Activated CD8-positive, alpha-beta memory T cell treated with anti-CD3 and anti-CD28 coated beads for 1 hour (primary cell): ENCODE results near the gene CYTH3.
"Not testable (repeated sequence)": the region's sequence is repeated elsewhere in the genome, so short reads cannot be mapped to it uniquely, and the experiment has no call there.

Experiments used
- DNase-seq, 2 donors: peaks; one replicate each; pipeline ENCODE4 v3.0.0-alpha.2; 2020; ENCODE audit warnings: low read depth in 1 of 2; ENCODE audit errors: extremely low read depth in 1 of 2

CYTH3 gene

DNA sequence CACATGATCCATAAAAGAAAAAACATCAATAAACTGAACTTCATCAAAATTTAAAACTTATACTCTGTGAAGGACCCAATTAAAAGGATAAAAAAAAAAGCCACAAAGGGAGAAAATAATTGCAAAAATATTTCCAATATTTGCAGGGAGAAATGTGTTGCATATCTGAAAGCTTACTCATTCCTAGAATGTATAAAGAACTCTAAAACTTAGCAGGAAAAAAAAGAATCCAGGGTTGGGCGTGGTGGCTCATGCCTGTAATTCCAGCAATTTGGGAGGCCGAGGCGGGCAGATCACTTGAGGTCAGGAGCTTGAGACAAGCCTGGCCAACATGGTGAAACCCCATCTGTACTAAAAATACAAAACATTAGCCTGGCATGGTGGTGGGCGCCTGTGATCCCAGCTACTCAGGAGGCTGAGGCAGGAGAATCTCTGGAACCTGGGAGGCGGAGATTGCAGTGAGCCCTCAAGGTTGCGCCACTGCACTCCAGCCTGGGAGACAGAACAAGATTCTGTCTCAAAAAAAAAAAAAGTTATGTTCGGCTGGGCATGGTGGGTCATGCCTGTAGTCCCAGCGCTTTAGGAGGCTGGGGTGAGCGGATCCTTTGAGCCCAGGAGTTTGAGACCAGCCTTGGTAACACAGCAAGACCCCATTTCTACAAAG is 11.1 kb upstream of the CYTH3 start:
- DNase-seq, result not testable (repeated sequence)

DNA sequence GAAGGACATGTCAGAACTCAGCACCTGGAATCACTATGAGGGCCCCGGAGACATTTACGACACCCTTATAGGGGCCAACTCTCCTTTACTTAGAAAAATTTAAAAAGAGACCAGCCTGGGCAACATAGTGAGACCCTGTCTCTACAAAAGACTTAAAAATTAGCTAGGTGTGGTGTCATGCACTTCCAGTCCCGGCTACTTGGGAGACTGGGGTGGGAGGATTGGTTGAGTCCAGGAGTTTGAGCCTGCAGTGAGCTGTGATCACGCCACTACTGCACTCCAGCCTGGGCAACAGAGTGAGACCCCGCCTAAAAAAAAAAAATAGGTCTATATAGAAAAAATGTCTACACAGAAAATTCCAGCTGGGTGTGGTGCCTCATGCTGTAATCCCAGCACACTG is 7.5 kb upstream of the CYTH3 start:
- DNase-seq, result no peak

DNA sequence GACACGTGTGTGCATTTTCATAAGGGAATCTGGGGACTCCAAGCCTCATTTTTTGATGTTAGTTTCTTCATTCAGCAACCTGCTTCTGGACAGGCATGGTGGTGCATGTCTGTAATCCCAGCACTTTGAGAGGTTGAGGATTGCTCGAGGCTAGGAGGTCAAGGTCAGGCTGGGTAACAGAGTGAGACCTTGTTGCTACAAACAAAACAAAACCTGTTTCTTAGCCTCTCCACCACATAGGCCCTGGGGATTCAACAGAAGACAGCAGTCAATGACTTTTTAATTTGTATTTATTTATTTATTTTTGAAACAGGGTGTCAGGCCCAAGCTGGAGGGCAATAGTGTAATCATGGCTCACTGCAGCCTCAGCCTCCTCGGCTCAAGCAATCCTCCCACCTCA is 6.9 kb upstream of the CYTH3 start:
- DNase-seq, result no peak

DNA sequence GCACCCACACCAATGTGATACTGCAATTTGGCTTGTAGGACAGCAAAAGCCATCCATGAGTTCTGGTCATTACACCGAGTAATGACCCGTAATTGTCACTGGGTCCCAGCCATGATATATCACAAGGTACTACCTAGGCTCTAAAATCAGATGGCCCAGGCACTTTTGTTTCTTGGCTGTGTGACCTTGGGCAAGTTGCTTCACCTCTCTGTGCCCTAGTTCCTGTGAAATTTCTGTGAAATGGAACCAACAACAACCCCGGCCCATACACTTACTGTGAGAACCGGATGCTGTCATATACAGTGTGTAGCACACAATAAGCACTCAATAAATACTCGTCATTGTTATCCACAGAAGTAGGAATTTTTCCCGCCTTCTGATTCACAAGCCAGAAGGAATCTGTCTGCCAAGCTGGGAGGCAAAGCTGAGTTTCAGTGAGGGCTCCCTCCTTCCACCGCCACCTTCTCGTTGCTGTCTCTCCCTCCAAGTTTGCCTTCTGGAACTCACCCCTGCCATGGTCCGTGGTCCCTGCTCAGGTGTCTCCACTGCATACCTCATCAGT is 6.4 kb upstream of the CYTH3 start:
- no peak for DNase-seq

DNA sequence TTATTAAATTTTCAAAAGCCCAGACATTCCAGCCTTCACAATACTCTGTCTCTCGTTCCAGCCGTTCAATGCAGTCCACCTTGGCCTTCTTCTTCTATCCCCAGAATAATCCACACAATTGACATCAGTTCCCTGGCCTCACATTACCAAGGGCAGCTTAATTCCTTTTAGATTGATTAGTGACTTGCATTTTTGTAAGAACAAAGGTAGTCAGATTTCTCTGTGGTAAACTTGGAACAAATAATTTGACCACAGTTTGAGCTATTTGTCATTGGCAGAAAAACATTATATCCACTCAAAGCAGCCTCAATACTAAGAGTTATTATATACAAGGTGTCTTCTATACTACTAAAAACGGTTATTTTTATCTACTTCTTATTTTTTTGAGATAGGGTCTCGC is 5.1 kb upstream of the CYTH3 start:
- DNase-seq, result no peak

DNA sequence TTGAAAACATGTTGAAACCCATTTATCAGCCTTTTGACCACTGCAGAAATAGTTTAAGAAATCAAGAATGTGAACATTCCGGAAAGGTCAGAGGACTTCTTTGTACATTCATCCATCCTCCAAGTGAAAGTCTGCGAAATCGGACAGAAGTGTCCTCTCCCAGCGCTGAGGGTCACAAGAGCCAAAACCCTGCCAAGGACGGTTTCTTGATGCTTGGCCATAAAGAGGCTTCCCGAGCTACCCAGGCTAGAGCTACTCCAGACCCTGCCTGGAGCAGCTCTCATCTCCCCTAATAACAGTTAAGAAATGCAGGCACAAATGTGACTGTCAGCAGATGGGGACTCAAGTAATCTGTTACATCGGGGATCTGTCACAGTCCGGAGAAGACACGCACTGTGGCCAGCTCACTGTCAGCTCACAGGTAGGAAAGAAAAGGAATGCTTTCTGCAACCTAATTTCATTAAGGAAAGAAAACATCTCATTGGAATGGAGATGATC is 4.5 kb upstream of the CYTH3 start:
- DNase-seq, result no peak

DNA sequence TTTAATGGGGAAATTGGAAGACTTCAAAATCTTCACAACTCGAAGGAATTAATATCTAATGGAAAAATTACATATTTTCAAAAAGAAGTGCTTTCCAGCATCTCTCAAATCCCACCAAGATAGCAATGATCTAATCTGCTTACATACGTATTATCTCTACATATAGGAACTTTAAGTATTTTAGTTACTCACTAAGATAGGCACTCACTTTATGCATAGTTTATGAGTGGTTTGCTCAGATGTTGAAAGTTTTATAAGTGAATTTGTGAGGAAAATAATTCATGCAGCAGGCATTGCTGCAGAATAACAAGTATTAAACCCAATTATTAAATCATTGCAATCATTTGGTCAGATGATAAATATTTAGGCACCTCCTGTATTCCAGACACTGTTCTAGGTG is 2.3 kb upstream of the CYTH3 start:
- no peak for DNase-seq

DNA sequence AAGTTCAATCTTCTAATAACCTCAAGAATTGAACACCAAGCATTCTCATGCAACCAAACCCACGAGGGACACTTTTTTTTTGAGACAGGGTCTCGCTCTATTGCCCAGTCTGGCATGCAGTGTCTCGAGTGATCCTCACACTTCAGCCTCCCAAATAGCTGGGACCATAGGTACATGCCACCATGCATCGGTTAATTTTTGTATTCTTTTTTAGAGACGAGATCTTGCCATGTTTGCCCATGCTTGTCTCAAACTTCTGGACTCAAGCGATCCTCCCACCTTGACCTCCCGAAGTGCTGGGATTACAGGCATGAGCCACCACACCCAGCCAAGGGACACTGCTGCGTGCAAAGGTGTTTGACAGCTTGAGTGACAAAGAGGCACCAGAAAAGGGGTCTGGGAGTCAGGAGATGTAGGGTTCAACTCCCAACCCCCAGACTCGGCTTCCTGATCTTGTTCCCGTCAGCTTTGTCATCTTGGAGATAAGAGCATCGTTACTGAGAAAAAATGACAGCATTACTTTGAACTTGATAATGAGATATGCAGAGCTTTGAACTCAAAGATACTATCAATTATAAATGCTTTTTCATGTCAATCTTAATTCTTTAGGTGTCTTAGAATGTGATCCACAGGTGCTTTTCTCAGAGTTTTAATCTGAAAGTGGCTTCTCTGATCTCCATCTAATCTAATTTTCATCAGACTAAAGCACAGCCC is 1.6 kb upstream of the CYTH3 start:
- DNase-seq, result no peak

DNA sequence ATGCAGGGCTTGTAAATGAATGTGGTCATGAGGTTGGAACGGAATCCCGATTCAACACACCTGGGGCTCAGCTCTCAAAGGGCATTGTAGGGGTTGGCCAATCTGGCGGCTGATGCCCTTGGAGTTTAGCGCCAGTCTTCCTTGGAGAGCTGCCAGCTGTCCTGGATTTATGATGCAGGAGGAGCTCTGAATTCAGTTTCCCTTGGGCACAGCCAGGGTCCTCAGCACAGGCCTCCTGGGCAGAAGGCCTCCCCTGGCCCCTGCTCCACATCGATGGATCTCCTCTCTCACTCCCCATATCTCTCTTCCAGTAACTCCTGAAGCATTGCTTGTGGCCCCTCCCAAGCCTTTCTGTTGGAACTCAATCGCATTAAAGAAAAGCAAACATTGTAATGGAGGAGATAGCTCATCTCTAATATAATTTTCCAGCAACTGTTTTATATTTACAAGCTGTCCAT is 985 bp upstream of the CYTH3 start:
- no peak for DNase-seq

DNA sequence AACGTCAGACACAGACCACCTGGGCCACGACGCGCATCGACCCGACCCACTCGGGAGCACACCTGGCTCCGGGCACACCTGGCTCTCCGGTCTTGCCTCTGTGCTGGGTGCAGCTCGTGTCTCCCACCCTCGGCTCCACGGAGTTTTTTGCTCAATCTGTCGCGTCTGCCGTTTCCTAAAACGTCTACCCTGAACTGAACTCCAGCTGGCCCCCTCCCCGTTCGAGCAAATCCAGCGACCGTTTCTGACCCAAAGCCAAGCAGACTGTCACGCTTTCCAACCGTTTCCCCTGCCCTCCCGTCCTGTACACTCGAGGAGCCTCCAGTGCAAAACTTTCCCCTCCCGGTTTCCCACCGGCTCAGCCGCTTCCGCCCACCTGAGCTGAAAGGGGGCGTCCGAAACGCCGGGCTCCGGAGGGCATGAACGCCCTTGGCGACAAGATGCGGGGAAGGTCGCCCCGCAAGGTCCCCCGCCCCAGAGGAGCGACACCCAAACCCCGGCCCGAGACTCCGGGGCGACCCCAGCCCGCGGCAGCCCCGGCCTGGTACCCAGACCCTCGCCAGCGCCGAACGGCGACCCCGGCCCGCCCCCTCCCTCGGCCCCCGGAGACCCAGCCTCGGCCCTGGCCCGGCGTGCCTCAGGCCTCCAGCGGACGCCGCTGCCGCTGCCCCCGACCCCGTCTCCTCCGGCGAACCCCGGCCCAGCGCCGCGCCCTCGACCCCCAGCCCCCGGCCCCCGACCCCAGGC is 557 bp downstream of the CYTH3 start:
- no peak for DNase-seq

DNA sequence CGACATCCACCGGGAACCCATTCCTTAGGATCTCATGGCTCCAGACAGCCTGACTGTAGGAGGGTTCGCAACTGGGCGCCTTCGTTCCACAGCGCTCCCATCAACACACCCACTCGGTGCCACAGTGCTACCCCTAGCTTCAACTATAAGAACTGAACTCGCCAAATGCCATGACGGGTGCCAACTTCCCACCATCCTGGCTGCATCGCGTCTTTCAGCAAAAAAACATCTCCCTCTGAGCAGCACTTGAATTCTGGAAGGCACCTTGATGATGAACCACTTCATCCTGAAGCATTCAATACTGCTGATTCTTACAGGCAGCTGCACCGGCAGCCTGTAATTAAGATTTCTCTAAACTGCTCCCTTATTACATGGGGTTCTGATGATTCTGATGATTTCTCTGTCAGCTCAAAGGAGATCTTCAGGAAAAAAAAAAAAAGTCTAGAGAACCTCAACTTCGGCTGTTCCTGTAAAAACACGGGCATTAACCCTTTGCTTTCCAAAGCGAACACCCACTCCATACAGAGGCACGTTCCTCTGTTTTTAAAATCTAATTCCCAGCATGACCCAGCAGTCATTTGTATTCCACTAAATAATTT is 1.3 kb downstream of the CYTH3 start:
- DNase-seq, result peak in 1 of 2 donors; percentile 18

DNA sequence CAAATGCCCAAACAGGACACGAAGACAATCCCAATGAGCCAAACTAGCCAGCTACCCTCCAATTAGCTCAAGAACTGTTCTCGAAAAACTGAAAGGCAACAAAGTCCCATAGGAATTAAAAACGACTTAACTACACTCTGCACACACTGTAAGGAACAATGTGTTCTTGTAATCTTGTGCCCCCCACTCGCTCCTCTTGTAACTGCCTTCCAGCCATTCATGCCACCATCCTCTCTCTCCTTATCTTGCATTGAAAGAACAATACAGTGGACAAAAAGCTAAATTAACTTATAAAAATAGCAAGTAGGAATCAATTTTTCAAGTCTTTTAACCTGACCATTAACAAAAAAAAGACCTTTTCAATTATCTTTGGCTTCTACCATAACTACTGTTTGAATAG is 2.9 kb downstream of the CYTH3 start:
- DNase-seq, result no peak

DNA sequence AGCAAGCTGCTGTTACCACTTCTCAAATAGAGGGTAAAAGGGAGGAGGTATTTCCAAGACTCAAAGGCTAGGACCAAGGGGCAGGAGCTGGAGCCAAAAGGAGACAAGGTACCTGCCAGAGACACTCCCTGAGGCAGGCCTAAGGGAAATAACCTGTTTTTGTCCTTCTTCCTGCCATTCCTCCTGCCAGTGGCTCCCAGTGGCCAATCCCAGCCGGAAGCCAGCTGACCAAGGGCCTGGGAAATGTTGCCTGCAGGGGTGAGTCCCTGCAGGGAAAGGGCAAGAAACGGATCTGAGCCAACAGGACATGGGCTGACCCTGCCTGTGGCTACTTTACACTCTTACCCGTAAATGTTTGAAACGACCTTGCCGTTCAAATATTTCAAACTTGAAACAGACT is 3.5 kb downstream of the CYTH3 start:
- no peak for DNase-seq

DNA sequence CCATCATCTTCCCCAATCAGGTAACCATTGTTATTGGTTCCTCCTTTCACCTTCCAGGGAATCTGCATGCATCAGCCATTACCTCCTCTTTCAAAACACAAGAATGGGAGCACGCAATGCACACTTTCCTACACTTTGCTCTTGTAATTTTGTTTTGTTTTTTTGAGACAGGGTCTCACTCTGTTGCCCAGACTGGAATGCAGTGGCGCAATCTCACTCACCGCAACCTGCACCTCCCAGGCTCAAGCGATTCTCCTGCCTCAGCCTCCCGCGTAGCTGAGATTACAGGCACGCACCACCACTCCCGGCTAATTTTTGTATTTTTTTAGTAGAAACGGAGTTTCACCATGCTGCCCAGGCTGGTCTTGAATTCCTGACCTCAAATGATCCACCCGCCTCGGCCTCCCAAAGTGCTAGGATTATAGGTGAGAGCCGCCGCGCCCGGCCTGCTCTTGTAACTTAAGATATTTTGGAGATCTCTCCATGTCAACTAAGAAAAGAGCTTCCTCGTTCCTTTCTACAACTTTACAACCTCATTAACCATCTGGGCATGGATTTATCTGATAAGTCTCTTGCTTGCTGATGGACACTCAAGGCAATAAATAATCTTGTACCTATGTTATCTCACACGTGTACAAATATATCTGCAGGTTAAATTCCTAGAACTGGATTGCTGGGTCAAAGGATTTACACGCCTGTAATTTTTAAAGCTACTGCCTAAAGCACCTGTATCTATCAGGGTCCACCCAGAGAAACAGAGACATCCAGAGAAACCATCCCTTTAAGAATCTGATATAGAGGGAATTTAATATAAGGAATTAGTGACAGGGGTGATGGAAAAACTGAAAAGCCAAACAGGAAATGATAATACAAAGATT is 4.2 kb downstream of the CYTH3 start:
- DNase-seq, result no peak

DNA sequence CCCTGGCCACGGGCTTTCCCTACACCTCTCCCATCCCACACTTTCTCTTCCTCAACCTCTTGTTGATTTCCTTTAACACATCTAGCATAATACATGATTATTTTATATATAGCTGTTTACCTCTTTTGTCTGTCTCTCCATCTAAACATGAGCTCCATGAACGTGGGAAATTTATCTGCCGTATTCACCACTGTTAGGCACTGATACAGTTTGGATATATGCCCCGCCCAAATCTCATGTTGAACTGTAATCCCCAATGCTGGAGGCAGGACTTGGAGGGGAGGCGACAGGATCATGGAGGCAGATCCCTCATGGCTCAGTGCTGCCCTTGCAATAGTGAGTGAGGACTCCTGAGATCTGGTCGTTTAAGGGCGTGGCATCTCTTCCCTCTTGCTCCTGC is 5.7 kb downstream of the CYTH3 start:
- no peak for DNase-seq

DNA sequence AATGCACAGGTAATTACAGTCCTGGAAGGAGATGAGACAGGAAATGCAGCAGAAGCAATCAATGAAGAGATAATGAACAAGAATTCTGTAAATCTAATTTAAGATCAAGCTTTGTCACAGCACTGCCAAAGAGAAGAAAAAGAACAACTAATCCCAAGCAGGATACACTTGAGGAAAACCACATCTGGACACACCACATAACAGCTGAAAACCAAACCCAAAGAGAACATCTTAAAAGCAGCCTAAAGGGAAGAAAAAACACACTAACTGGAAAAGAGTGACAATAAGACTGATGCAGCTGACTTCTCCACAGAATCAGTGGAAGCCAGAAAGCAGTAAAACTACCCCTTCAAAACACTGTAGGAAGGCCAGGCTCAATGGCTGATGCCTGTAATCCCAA is 10.2 kb downstream of the CYTH3 start:
- DNase-seq, result no peak

DNA sequence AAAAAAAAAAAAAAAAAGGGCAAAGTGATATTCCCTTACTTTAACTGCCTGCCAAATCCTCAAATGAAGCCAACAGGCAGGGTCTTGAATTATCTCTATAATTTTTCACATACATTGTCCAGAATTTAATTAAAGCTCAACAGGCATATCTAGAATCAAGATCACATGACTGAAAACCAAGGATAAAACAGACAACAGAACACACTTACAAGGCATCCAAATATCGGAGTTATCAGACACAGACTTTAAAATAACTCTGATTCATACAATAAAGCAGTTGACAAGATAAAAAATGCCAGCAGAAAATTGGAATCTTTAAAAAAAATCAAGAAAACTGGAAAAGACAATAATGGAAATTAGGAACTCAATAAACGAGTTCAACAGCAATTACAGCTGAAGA is 10.7 kb downstream of the CYTH3 start:
- no peak for DNase-seq

DNA sequence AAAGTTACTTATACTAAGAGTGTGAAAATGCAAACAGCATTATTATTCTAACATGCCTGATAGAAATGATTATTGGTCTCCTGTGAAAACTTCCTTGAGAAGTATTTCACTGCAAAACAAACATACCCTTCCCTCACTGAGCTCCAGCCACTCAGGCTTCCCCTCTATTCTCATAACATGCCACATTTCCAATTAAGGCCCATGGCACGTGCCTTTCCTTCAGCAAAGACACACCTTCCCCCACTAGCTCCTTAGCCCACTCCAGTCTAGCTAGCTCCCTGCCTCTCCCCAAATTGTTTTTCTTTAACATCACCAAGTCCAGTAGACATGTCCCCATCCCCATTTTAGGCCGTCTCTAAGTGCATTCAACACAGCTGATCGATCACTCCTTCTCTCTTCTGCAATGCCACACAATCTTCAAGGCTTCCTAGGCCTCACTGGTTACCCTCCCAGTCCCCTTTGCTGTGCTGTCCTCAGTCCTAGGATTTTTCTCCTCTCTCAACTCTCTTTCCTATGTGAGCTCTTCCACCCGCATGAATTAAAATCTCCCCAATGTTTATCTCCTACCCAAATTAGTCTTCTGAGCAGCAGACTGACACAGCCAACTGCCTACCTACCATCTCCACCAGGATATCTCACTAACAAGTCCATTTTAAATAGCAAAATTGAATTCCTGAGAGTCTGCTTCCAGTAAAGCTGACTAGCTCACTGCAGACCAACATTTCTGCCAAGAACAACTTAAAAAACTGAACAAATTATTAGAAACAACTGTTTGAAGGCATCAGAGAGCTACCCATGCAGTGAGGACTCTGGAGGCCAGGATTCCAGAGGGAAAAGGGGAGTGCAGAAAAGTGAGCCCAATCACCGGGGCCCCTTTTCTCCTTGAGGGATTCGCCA is 11.9 kb downstream of the CYTH3 start:
- no peak for DNase-seq

DNA sequence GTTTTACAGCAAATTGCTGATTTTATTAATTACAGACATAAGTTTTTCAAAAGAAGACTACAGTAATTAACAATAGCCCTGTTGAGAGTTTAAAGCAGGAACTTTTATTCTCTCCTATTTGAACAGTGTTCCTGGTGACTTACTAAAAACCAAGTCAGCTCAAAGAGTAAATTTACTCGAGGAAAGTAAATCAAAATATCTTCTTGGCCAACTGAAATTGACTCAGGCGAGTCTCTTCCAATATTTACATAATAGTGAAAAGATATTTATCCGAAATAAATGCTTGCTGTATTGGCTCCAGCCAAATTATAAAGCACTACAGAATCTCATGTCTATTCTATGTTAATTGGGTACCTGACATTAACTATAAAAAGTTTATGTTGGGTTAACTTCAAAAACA is 13.2 kb downstream of the CYTH3 start:
- DNase-seq, result no peak
